HG02970 (cell line): ENCODE measurements around the gene OTOP1.
A peak's percentile ranks its signal among the peaks of the same experiment; 100 is the strongest.
"Not testable (repeated sequence)": the region's sequence is repeated elsewhere in the genome, so short reads cannot be mapped to it uniquely, and the experiment has no call there.

Source experiments
- ATAC-seq: cut with Tn5 transposase; IDR thresholded peaks from one replicate; pipeline ENCODE4 v1.9.1; 2021; ENCODE audit warnings: mild to moderate bottlenecking, moderate library complexity, moderate number of reproducible peaks; ENCODE audit not compliant: unreplicated experiment, low FRiP score

Gene OTOP1, protein sequence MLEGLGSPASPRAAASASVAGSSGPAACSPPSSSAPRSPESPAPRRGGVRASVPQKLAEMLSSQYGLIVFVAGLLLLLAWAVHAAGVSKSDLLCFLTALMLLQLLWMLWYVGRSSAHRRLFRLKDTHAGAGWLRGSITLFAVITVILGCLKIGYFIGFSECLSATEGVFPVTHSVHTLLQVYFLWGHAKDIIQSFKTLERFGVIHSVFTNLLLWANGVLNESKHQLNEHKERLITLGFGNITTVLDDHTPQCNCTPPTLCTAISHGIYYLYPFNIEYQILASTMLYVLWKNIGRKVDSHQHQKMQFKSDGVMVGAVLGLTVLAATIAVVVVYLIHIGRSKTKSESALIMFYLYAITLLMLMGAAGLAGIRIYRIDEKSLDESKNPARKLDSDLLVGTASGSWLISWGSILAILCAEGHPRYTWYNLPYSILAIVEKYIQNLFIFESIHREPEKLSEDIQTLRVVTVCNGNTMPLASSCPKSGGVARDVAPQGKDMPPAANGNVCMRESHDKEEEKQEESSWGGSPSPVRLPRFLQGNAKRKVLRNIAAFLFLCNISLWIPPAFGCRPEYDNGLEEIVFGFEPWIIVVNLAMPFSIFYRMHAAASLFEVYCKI

DNA sequence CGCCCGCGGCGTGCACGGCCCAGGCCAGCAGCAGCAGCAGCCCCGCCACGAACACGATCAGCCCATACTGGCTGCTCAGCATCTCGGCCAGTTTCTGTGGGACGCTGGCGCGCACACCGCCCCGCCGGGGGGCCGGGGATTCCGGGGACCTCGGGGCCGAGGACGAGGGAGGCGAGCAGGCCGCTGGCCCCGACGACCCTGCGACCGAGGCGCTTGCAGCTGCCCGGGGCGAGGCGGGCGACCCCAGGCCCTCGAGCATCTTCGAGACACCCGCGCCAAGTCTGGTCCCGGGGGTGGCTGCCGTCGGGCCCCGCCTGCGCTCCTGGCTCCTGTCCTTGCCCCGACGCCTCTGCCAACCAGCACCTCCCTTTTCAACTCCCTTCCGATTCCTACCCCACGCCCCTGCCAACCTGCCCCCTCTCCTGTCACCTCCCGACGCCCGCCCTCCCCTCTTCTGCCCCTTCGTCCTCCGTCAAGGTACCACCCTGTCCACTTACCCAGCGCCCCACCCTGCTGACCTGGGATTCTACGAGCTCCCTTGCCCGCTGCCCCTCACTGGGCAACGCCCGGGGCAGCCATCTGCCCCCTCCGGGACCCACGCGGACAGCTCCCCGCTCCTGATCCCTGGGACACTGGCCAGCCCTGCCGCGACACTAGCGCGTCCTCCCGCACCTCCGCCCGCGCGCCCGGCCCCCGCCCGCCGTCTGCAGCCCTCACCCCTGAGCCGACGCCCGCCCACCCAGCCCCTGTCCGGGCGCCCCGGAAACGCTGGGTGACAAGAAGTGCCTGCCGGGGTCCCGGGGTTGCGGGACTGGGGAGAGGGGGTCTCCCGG is at the start of gene OTOP1:
Gene OTOP1 (minus strand): TSS at position 324 of the 833 bp plus-strand sequence. CDS start 65 bp downstream, at position 259.
- ATAC-seq: no peak

DNA sequence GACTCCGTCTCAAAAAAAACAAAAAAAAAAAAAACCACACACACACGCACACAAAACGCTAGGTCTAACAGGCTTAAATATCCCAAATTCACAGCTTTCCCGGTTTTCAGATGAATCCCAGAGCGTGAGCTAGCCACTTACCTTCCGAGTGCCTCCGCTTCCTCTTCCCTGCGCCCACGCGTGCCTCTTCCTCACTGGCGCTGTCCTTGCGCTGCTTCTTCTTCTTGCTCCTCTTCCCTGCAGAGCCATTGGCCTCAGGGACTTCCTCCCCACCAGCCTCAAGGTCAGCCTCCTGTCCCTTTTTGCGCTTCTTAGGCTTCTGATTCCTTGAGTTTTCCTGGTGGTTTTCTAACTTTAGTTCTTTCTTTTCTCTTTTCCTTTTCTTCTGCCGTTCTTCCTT is 47.5 kb upstream of the OTOP1 start:
- ATAC-seq: no peak

DNA sequence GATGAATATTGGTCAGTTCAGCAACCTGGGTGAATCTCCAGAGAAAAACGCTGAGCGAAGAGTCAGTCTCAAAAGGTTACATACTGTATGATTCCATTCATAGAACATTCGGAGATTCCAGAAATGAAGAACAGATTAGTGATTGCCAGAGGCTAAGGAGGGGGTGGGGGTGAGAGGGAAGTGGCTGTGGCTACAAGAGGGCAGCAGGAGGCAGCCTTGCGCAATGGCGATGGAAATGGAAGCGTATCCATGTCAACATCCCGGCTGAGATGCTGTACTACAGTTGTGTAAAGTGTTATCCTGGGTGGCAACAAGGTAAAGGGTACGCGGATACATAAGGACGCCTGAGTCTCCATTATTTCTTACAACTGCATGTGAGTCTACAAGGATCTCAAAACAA is 45.2 kb upstream of the OTOP1 start:
- ATAC-seq: no peak

DNA sequence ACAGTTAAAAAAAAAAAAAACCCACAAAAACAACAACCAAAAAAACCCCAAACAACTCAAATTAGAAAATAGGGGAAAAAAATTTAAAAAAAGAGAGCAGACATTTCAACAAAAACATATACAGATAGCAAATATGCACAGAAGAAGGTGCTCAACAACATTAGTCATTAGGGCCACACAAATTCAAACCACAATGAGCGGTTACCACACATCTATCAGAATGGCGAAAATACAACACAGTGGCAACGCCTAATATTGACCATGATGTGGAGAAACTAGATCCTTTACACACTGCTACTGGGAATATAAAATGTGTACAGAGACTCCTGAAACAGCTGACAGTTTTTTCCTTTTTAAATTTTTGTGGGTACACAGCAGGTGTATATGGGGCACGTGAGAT is 43.8 kb upstream of the OTOP1 start:
- ATAC-seq: no peak

DNA sequence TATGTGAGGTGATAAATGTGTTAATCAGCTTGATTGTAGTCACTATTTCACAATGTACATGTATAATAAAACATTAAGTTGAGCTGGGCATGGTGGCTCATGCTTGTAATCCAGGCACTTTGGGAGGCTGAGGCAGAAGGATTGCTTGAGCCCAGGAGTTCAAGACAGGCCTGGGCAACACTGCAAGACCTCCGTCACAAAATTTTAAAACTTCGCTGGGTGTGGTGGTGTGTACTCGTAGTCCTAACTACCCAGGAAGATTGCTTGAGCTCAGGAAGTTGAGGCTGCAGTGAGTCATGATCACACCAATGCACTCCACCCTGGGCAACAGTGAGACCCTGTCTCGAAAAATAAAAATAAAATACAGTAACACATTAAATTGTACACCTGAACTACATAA is 43.1 kb upstream of the OTOP1 start:
- ATAC-seq: no peak

DNA sequence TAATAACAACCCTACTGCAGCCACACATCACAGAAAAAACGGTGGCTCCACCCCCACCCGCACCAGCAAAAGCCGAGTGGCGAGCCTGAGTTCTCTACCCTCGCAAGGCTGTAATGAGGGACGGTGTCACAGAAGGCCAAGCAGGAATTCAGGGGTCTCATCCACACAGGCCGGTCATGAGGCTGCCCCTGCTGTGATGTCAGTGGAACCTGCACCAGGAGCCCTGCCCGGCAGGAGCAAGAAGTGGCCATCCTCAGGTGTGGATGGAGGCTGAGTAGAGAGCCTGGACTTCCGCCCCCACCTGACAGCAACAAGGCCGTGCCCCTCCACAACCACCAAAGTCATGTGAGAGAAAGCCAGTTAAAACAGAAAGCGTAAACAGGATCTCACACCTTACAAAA is 42.6 kb upstream of the OTOP1 start:
- ATAC-seq: no peak

DNA sequence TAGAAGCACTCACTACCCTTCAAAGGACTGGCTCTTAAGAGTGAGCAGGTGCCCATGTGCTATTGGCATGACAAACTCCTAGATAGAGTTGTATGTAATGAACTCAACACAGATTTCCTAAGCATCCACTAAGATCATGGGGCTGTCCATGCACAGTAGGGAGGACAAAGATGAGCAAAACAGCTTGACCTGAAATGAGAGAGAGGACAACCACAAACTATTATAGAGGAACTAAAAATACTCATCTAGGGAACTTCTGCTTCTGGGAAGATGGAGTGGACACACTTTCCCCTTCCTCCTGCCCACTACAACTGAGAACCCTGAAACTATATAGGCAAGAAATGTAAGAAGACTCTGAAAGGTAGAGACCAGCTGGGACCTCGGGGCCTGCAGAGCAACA is 42.0 kb upstream of the OTOP1 start:
- no peak for ATAC-seq

DNA sequence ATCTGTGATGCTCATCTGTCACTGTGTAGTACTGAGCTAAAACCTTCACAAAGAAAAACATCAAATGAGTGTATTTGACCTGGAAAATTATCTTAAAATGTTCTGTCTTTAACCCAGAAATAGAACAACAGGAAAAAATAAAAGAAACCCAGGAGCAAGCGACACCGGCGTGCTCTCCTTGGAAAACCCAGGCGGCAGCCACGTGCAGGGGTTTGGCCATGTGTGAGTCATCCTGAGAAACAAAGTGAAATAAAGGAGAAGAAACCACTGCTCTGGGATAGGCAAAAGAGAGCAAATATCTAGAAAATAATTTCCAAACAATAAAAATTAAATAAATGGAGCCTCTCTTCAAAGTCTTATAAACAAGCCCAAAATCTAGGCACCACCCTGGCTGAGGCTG is 41.3 kb upstream of the OTOP1 start:
- no peak for ATAC-seq

DNA sequence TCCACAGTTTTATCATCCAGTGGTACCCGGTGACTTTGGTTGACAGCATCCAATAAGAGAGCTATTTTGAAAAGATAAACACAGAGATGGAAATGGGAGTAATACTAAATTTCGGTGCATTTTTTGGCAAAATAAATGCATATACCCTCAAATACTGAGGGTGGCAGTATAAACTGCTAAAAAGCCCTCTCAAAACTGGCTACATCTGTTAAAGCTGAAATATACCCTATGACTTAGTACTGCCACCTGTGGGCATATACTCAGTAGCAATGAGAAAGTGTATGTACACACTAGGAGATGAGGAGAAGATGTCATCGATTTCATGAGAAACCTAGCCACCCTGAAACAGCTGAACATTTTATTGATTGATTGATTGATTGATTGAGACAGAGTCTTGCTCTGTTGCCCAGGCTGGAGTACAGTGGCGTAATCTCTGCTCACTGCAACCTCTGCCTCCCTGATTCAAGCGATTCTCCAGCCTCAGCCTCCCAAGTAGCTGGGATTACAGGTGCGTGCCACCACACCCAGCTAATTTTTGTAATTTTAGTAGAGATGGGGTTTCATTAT is 33.5 kb upstream of the OTOP1 start:
- no peak for ATAC-seq

DNA sequence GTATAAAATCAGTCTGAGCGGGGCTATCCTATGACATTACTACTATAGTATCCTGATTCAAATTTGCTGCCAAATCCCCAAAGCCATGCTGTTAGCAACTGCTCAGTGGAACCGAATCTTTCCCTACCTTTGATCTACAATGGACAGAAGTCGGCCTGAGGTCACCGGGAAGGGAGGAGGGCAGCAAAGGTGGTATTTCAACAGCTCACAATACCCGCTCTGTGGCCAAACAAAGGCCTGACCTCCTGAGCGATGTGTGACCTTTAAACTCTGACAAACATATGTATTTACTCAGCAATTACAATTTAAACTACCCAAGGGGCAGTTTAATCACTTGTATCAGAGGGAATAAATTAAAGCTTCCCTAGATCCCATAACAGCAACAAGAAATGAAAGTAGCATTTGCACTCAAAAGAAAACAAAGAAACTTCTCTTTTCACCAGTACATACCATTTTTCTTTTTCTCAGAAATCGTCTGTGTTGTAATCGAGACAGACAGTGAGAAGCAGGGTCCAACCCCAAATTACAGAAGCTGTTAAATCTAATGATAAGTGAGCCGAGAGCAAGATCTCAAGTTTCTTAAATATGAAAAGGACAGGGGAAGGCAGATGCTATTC is 32.9 kb upstream of the OTOP1 start:
- ATAC-seq: no peak

DNA sequence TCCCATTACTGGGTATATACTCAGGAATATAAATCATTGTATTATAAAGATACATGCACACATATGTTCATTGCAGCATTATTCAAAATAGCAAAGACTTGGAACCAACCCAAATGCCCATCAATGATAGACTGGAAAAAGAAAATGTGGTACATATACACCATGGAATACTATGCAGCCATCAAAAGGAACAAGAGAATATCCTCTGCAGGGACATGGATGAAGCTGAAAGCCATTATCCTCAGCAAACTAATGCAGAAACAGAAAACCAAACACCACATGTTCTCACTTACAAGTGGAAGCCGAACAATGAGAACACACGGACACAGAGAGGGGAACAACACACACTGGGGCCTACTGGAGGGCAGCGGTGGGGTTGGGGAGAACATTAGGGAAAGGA is 31.0 kb upstream of the OTOP1 start:
- not testable (repeated sequence) for ATAC-seq

DNA sequence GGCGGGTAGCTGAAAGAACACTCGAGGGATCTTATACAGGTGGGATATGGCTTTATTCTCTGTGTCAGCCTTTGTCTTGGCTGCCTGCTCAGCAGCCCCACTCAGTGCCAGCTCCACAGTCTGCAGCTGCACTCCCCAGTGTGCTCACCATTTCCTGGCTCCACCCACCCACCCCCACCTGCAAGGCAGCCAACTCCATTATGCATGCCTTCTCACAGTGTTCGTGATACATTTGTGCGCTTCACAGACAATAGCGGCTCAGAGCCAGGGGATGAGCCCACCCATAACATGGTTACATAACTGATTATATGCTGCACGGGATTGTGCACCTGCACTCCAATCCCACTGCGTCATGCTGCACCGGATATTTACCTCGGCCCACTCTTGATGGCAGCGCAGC is 30.1 kb upstream of the OTOP1 start:
- ATAC-seq: no peak

DNA sequence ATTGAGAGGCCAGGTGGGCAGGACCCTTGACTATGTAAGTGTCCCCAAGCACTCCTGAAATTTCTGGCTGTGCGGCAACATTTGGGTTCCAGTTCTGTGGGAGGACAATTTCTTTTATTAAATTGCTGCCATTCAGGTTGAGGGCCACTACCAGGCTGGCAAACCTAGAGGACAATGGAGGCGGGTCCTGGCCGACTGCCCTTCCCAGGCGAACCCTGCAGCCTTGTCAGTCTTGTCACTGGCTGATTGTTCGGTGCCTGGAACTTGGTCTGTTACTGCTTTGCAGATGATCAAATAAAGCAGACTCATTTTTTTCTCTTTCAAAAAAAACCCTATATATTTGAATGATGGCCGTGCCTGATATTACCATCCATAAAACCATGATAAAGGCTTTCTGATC is 27.9 kb upstream of the OTOP1 start:
- no peak for ATAC-seq

DNA sequence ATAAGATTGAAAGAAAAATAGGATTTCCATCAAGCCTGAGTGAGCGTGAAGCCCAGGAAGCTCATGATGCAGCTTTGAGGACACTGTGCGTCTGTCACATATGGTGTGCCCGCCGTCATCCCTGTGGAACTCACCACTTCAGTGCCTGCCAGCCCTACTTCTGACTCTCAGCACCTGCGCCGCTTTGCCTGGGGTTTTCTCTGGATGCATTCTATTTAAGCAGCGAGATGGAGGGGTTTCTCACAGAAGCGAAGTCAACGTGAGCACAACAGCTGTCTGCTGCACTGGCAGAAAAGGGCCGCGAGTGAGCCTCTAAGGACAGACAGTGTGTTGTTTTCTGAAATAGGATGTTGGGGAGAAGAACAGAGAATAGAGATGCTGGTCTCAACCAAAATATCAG is 27.5 kb upstream of the OTOP1 start:
- ATAC-seq: no peak

DNA sequence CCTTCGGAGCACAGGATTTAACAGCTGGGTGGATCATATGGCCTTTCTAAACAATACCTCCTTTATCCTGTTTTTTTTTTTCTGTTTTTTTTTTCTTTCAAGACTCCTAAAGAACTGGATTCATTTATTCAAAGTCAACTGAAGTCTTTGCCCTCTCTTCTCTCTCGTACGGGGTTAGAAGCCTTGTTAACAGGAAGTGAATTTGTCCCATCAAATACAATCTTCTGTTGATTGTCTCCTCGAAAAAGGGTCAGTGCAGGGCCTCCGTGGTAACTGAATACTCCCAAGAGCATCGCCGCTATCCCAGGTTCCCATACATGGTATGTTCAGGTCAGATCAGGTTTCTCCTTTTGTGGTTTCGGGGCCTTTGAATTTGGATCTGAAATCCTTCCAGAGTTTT is 23.1 kb upstream of the OTOP1 start:
- ATAC-seq: no peak

DNA sequence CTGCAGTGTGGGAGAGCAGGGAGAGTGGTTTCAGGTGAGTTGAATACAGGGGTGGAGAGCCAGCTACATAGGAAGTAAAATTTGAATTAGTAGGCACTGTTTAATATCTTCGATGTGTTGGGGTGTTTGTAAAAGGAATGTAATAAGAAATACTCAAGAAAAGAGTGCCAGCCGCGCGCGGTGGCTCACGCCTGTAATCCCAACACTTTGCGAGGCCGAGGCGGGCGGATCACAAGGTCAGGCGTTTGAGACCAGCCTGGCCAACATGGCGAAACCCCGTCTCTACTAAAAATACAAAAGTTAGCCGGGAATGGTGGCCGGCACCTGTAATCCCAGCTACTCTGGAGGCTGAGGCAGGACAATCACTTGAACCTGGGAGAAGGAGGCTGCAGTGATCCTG is 22.6 kb upstream of the OTOP1 start:
- not testable (repeated sequence) for ATAC-seq

DNA sequence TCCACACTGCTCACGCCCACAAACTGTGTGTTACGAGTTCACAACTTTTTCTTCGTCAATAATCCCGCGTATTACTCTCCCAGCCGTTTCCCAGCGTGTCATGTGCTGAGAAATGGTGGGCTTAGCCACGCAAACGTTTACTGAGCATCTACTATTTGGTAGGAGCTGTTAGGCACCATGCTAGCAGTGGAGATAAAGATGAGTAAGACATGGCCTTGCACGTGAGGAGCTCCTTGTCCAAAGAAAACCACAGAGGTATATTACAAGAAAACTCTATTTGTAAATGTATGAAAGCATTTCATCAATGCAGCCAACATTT is 22.1 kb upstream of the OTOP1 start:
- ATAC-seq: no peak

DNA sequence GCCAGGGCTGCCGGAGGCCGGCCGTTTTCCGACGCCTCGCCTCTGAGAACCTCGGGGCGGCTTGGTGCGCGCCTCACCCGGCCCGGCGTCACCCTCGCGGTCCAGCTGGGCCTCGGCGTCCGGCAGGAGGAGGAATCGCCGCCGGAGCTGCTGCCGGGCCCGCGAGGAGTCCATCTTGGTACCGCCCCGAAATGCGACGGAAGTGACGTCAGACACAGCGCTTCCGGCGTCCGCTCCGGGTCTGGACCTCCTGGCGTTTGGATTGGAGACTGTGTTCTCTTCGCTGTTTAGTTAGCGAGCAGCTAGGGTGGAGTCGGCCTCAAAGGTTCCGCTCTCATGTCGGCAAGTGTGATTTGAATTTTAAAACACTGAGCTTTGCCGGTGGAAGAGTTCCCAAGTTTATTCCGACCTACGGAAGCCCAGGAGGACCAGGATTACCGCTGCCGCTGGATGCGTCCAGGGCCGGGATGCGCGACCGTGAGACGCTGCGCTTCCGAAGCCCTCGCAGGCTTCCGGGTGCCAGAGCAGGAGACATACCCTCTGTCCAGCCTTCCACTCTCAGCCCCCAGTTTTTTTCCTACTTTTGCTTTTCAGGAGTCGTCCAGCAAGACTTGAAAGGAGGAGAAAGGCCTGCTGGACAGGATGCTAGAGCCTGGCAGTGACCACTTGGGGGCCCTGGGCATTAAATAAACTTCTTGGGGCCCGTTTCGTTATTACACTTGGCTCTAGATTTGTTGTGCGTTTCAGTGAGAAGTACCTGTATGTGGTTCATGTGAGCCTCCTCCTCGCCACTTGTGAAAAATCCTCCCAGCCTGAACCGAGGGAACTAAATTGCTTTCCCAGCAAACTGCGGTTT is 21.5 kb upstream of the OTOP1 start, which contains the start of gene TMEM128:
Gene TMEM128 (minus strand): TSS at position 195 of the 856 bp plus-strand sequence. CDS start 21 bp downstream, at position 174.
- ATAC-seq: peak; percentile 92

DNA sequence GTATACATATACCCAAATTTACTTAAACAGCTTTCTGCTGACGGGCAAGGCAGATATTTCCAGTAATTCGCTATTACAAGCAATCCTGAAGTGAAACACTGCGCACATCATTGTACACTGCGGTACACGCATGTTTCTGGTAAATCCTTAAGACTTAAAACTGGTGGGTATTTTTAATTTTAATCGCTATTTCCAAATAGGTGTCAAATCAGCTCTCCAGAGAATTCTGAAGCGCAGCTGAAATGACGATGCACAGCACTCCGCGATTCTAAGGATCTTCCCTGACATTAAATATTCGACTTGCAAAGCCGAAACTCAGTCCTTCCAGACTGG is 20.9 kb upstream of the OTOP1 start:
- ATAC-seq: no peak

DNA sequence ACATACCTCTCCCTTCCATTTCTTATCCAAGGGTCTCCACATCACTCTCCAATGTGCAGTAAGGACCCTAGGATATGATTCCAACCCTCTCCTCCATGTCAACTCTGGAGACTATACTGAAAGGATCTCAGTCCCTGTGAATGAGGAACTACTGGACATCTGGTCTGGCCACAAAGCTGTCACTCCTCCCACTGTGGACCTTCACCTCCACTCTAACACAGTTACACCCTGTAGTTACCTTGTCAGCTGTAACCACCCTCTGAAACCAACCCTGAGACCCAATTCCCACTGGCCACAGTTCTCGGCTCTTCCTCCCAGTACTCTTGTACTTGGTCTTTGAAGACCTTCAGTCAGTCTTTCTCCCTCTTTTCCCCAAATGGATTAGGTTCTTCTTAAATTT is 18.4 kb upstream of the OTOP1 start:
- no peak for ATAC-seq
